H1 (cell line): ENCODE data around the gene UBXN4. TPM values are rescaled to one million over a fixed set of nuclear protein-coding genes. Genes with fewer than 3 reads are reported as not detected.

Source experiments
- CTCF ChIA-PET: fragments of 300-600 bp; sonication (Branson Sonifier 250); formaldehyde crosslinking; loops from one replicate; lab custom pipeline; 2021; ENCODE audit not compliant: partially characterized antibody; lab: Charles Lee
- POLR2A ChIA-PET: fragments of 300-600 bp; sonication (Branson Sonifier 250); formaldehyde crosslinking; loops from one replicate; lab custom pipeline; 2021; ENCODE audit warnings: inconsistent platforms; ENCODE audit not compliant: partially characterized antibody; lab: Charles Lee
- DNase-seq, 2 experiments: peaks; one replicate each; pipeline versions ENCODE4 v3.0.0 to v3.0.0-alpha.2; 2010 to 2022; ENCODE audit warnings: low spot score in 2 of 2, low read depth in 1 of 2, mixed read lengths in 1 of 2
- FAIRE-seq: peaks from 2 replicates; lab custom pipeline; 2011; peaks lifted over from hg19 to GRCh38; lab: Jason Lieb, UNC
- H2AFZ ChIP-seq: 2 replicates; pipeline ENCODE4 v1.8.1; 2012; ENCODE audit warnings: low read length, inconsistent platforms
- H2AK5ac ChIP-seq: 2 replicates; pipeline ENCODE4 v1.6.1; 2013; ENCODE audit warnings: low read depth, low read length
- H2BK120ac ChIP-seq: replicated peaks from 2 replicates; pipeline ENCODE3; 2013; ENCODE audit warnings: low read depth, low read length, inconsistent platforms
- H2BK12ac ChIP-seq: 2 replicates; pipeline ENCODE4 v1.6.1; 2013; ENCODE audit warnings: low read depth, low read length
- H2BK15ac ChIP-seq: 2 replicates; pipeline ENCODE4 v1.6.1; 2013; ENCODE audit warnings: low read length
- H2BK20ac ChIP-seq: 2 replicates; pipeline ENCODE4 v1.6.1; 2013; ENCODE audit warnings: low read length
- H2BK5ac ChIP-seq: 2 replicates; pipeline ENCODE4 v1.6.1; 2013; ENCODE audit warnings: low read depth, low read length
- H3K14ac ChIP-seq: 2 replicates; pipeline ENCODE4 v1.6.1; 2013; ENCODE audit warnings: inconsistent platforms; ENCODE audit not compliant: insufficient read length
- H3K18ac ChIP-seq: 2 replicates; pipeline ENCODE4 v1.6.1; 2013; ENCODE audit warnings: low read length; ENCODE audit errors: extremely low read depth
- H3K23ac ChIP-seq: 2 replicates; pipeline ENCODE4 v1.6.1; 2013; ENCODE audit warnings: inconsistent platforms; ENCODE audit not compliant: insufficient read length
- H3K23me2 ChIP-seq: 2 replicates; pipeline ENCODE4 v1.6.1; 2013; ENCODE audit warnings: low read depth, low read length
- H3K27ac ChIP-seq: 2 replicates; pipeline ENCODE4 v1.6.1; 2011; ENCODE audit warnings: low read depth, low read length, inconsistent platforms
- H3K27me3 ChIP-seq, 4 experiments: replicated peaks in 1 of 4; 1 replicate in 1 of 4; 2 replicates in 3 of 4; pipeline versions ENCODE4 v1.6.1 to v1.8.1; 2011 to 2013; ENCODE audit warnings: low read length in 3 of 4, mild to moderate bottlenecking in 3 of 4, inconsistent platforms in 2 of 4, mixed read lengths in 2 of 4, moderate library complexity in 1 of 4; ENCODE audit not compliant: control insufficient read depth in 3 of 4, insufficient read depth in 3 of 4; ENCODE audit errors: extremely low read depth in 1 of 4
- H3K36me3 ChIP-seq, 4 experiments: 2 replicates each; pipeline versions ENCODE4 v1.6.1 to v1.8.1; 2011 to 2013; ENCODE audit warnings: mild to moderate bottlenecking in 4 of 4, low read length in 3 of 4, moderate library complexity in 2 of 4, control low read depth in 1 of 4, inconsistent platforms in 1 of 4; ENCODE audit not compliant: insufficient read depth in 4 of 4, control insufficient read depth in 2 of 4
- H3K4ac ChIP-seq: replicated peaks from 2 replicates; pipeline ENCODE3; 2013; ENCODE audit warnings: low read length, low read depth, mixed read lengths, inconsistent platforms; ENCODE audit not compliant: insufficient read length
- H3K4me1 ChIP-seq, 4 experiments: replicated peaks in 1 of 4; 1 replicate in 1 of 4; 2 replicates in 3 of 4; pipeline versions ENCODE4 v1.6.1 to v1.8.1; 2011 to 2013; ENCODE audit warnings: low read length in 3 of 4, inconsistent platforms in 2 of 4, mixed read lengths in 1 of 4; ENCODE audit not compliant: insufficient read depth in 4 of 4, control insufficient read depth in 3 of 4
- H3K4me2 ChIP-seq, 2 experiments: 2 replicates each; pipeline versions ENCODE4 v1.6.1 to v1.8.1; 2011 to 2013; ENCODE audit warnings: low read depth in 2 of 2, low read length in 2 of 2, control low read depth in 1 of 2, inconsistent platforms in 1 of 2, mild to moderate bottlenecking in 1 of 2; ENCODE audit not compliant: insufficient read depth in 1 of 2
- H3K4me3 ChIP-seq, 4 experiments: fragments of 200-600, 300-600 bp in 1 of 4; sonication (generic), shearing (Covaris generic), sonication (Bioruptor Twin) in 1 of 4; 2 replicates each; pipeline versions ENCODE4 v1.5.1 to v1.8.1; 2011 to 2016; ENCODE audit warnings: low read length in 4 of 4, low read depth in 3 of 4, control low read depth in 2 of 4, inconsistent platforms in 2 of 4, mild to moderate bottlenecking in 2 of 4, mixed read lengths in 1 of 4, moderate library complexity in 1 of 4; ENCODE audit not compliant: insufficient read depth in 2 of 4; ENCODE audit errors: extremely low read depth in 1 of 4
- H3K56ac ChIP-seq: replicated peaks from 2 replicates; pipeline ENCODE3; 2013; ENCODE audit warnings: low read depth, mild to moderate bottlenecking, mixed read lengths, low read length, inconsistent platforms; ENCODE audit not compliant: insufficient read length
- H3K79me1 ChIP-seq: 2 replicates; pipeline ENCODE4 v1.6.1; 2013; ENCODE audit warnings: low read depth, low read length, control low read depth
- H3K79me2 ChIP-seq, 2 experiments: 2 replicates each; pipeline versions ENCODE4 v1.6.1 to v1.8.1; 2012 to 2013; ENCODE audit warnings: low read length in 2 of 2, mild to moderate bottlenecking in 2 of 2, inconsistent platforms in 1 of 2; ENCODE audit not compliant: insufficient read depth in 2 of 2, control insufficient read depth in 1 of 2
- H3K9ac ChIP-seq, 4 experiments: replicated peaks in 1 of 4; 1 replicate in 1 of 4; 2 replicates in 3 of 4; pipeline versions ENCODE4 v1.6.1 to v1.8.1; 2011 to 2013; ENCODE audit warnings: low read depth in 3 of 4, low read length in 3 of 4, control low read depth in 2 of 4, mild to moderate bottlenecking in 2 of 4, moderate library complexity in 2 of 4, inconsistent platforms in 1 of 4; ENCODE audit errors: extremely low read depth in 1 of 4
- H3K9me3 ChIP-seq, 2 experiments: 2 replicates each; pipeline versions ENCODE4 v1.6.1 to v1.8.1; 2012 to 2013; ENCODE audit warnings: mild to moderate bottlenecking in 2 of 2, moderate library complexity in 2 of 2, control low read depth in 1 of 2, inconsistent platforms in 1 of 2, low read depth in 1 of 2, low read length in 1 of 2, mixed read lengths in 1 of 2; ENCODE audit not compliant: insufficient read depth in 2 of 2
- H4K20me1 ChIP-seq, 2 experiments: replicated peaks in 1 of 2; 2 replicates each; pipeline versions ENCODE3 to v1.8.1; 2011 to 2013; ENCODE audit warnings: inconsistent platforms in 2 of 2, low read length in 2 of 2, mild to moderate bottlenecking in 1 of 2; ENCODE audit not compliant: insufficient read depth in 2 of 2, control insufficient read depth in 1 of 2
- H4K5ac ChIP-seq: 2 replicates; pipeline ENCODE4 v1.6.1; 2013; ENCODE audit warnings: low read length, low read depth, mixed read lengths, inconsistent platforms; ENCODE audit not compliant: insufficient read length
- H4K8ac ChIP-seq: 2 replicates; pipeline ENCODE4 v1.8.0; 2013; ENCODE audit warnings: mild to moderate bottlenecking, moderate library complexity, low read length, inconsistent platforms; ENCODE audit not compliant: insufficient read depth; ENCODE audit errors: extremely low read depth
- H4K91ac ChIP-seq: replicated peaks from 2 replicates; pipeline ENCODE3; 2013; ENCODE audit warnings: low read length, mixed read lengths, inconsistent platforms; ENCODE audit not compliant: insufficient read length
- ASH2L ChIP-seq: fragments of 200-600, 300-600 bp; sonication (generic); IDR thresholded peaks from one replicate; pipeline ENCODE4 v1.7.1; 2017; ENCODE audit warnings: low read length
- CEBPB ChIP-seq: IDR thresholded peaks from 2 replicates; pipeline ENCODE4 v1.6.1; 2012; ENCODE audit warnings: low read depth, low read length
- CREB1 ChIP-seq: IDR thresholded peaks from 2 replicates; pipeline ENCODE4 v1.6.1; 2012; ENCODE audit warnings: inconsistent platforms
- FOSL1 ChIP-seq: IDR thresholded peaks from 2 replicates; pipeline ENCODE4 v1.6.1; 2011; ENCODE audit warnings: mild to moderate bottlenecking, low read depth, low read length, moderate library complexity; ENCODE audit not compliant: insufficient read depth
- HDAC2 ChIP-seq, 2 experiments: fragments of 300-600 bp in 1 of 2; sonication (generic) in 1 of 2; IDR thresholded peaks; 2 replicates each; pipeline ENCODE4 v1.6.1; 2011 to 2012; ENCODE audit warnings: low read depth in 2 of 2, low read length in 2 of 2, mild to moderate bottlenecking in 2 of 2, moderate library complexity in 2 of 2, borderline replicate concordance in 1 of 2, inconsistent platforms in 1 of 2
- HDAC6 ChIP-seq: IDR thresholded peaks from one replicate; pipeline ENCODE4 v1.7.1; 2012; ENCODE audit warnings: low read depth, mild to moderate bottlenecking, inconsistent platforms, low read length, moderate library complexity
- PHF8 ChIP-seq: fragments of 200-600 bp; sonication (generic); conservative IDR thresholded peaks from 2 replicates; pipeline ENCODE4 v1.7.1; 2012; ENCODE audit warnings: low read depth, mild to moderate bottlenecking, inconsistent platforms, low read length, moderate library complexity
- RBBP5 ChIP-seq: IDR thresholded peaks from 2 replicates; pipeline ENCODE4 v1.7.1; 2012; ENCODE audit warnings: low read depth, mild to moderate bottlenecking, inconsistent platforms, low read length, moderate library complexity, borderline replicate concordance
- RFX5 ChIP-seq: IDR thresholded peaks from 2 replicates; pipeline ENCODE4 v1.6.1; 2011; ENCODE audit warnings: low read depth, low read length, improper control_type of control experiment, borderline replicate concordance
- SAP30 ChIP-seq: fragments of 300-600 bp; sonication (generic); IDR thresholded peaks from 2 replicates; pipeline ENCODE4 v1.7.1; 2012; ENCODE audit warnings: low read length, moderate library complexity, mild to moderate bottlenecking, inconsistent platforms; ENCODE audit not compliant: insufficient read depth, insufficient replicate concordance
- SP4 ChIP-seq: IDR thresholded peaks from 2 replicates; pipeline ENCODE4 v1.6.1; 2012; ENCODE audit warnings: low read length, inconsistent platforms
- SRF ChIP-seq: IDR thresholded peaks from 2 replicates; pipeline ENCODE4 v1.6.1; 2011; ENCODE audit warnings: mild to moderate bottlenecking, low read depth, low read length, moderate library complexity
- SUZ12 ChIP-seq: fragments of 200-600 bp; sonication (generic); IDR thresholded peaks from 2 replicates; pipeline ENCODE4 v1.6.1; 2012; ENCODE audit warnings: mild to moderate bottlenecking, inconsistent platforms, low read length, moderate library complexity, mixed read lengths
- TAF1 ChIP-seq: IDR thresholded peaks from 2 replicates; pipeline ENCODE4 v1.6.1; 2011; ENCODE audit warnings: mild to moderate bottlenecking, low read depth, low read length
- YY1 ChIP-seq: IDR thresholded peaks from 2 replicates; pipeline ENCODE4 v1.6.1; 2011; ENCODE audit warnings: low read depth, mild to moderate bottlenecking, low read length
- WGBS, 2 experiments: shearing (Covaris generic) in 1 of 2; methylation state at CpG; one replicate each; pipeline versions ENCODE4 v1.1.6 to v1.1.7; 2013 to 2015; ENCODE audit warnings: low lambda C conversion rate in 2 of 2, mixed read lengths in 2 of 2, inconsistent platforms in 1 of 2, low coverage in 1 of 2, missing lambda C conversion rate in 1 of 2; ENCODE audit not compliant: insufficient replicate concordance in 2 of 2, insufficient coverage in 1 of 2, insufficient read length in 1 of 2; ENCODE audit errors: extremely low coverage in 1 of 2, missing lambda C conversion rate in 1 of 2; 5-methylcytosine and 5-hydroxymethylcytosine counted together
- polyA plus RNA-seq, 7 experiments: library from polyadenylated mRNA; depleted of rRNA in 3 of 7; stranded (reverse) in 5 of 7; unstranded in 2 of 7; fragments of >200 nt in 5 of 7; fragments of 200-250 nt in 2 of 7; gene quantifications; 1 replicate in 5 of 7; 2 replicates in 1 of 7; 4 replicates in 1 of 7; pipeline versions ENCODE4 v1.2.1 to v1.2.3, GENCODE V29; 2011 to 2013; ENCODE audit warnings: missing spikeins in 2 of 7, mixed read lengths in 2 of 7
- total RNA-seq: library from RNA; stranded (reverse); fragmentation: NEBNext Ultra II Directional; extraction: Animal tissue kit (Norgen Biotek cat#: 25700); gene quantifications from 2 replicates; pipeline ENCODE4 v1.2.1, GENCODE V29; 2021

The UBXN4 gene
- total and polyA plus RNA-seq, 2 of the 8 experiments (the other 6 are each of a cell fraction or from before 2014, with no cell fraction given), result 20.1 to 64.2 TPM

GRCh38 chr2:135798275-135798705 is 56.6 kb downstream of the UBXN4 start:
- H3K4me1 ChIP-seq, result no peaks in the 10 kb centered on the region; a peak in 1 of 7 replicates

More at GRCh38 chr2:135798275-135798705, 56.6 kb downstream of the UBXN4 start:
- H3K36me3 ChIP-seq, result no peaks in the 10 kb centered on the region
- H2AFZ ChIP-seq, result peak overlapping the region; percentile 18
- ChIA-PET POLR2A (interaction anchor here (1.7 kb wide), 1 partner anchor 77 kb away, joined by 6 read pairs; no protein-coding TSS in a partner anchor), CTCF (interaction anchor here (0.6 to 5.8 kb wide), 41 partner anchors 9 to 812 kb away, joined by 3 to 87 read pairs (median 4); partner anchors contain the start of genes LCT, MCM6 and UBXN4)
- DNase-seq (no peak), FAIRE-seq (no peak)
- H3K56ac ChIP-seq, result no peak overlapping the region
- H3K4me2 ChIP-seq, result no peak overlapping the region
- no peak overlapping the region for H3K4me3 ChIP-seq
- peaks cover 15 to 29% of the 10 kb centered on the region in 2 experiments for H3K9me3 ChIP-seq
- no peak overlapping the region for H2AK5ac ChIP-seq
- peak overlapping the region; percentile 42; the same call in 1 of the 2 replicates for H3K27ac ChIP-seq
- no peaks in the 10 kb centered on the region for H4K20me1 ChIP-seq
- H3K4ac ChIP-seq, result no peak overlapping the region
- no peaks in the 10 kb centered on the region for H3K23me2 ChIP-seq
- H3K27me3 ChIP-seq, result no peaks in the 10 kb centered on the region
- H4K5ac ChIP-seq, result no peak overlapping the region
- H3K23ac ChIP-seq, result no peak overlapping the region
- no peak overlapping the region for H2BK15ac ChIP-seq
- no peak overlapping the region for H4K8ac ChIP-seq
- H2BK120ac ChIP-seq, result no peak overlapping the region
- peak overlapping the region; percentile 44; the same call in 1 of the 2 replicates for H2BK12ac ChIP-seq
- H3K9ac ChIP-seq, result no peak overlapping the region
- H3K14ac ChIP-seq, result no peak overlapping the region
- H3K79me2 ChIP-seq, result no peaks in the 10 kb centered on the region
- WGBS, 2 experiments, result 98% methylated on average over 3 of the region's 5 CpGs; no CpG with 5 or more reads in 1 of the 2 experiments
- no peak overlapping the region for H3K18ac ChIP-seq
- no peak for TF ChIP-seq HDAC6
- no peak for TF ChIP-seq FOSL1
- TF ChIP-seq RFX5, result no peak
- no peak for TF ChIP-seq SAP30
- no peak for TF ChIP-seq HDAC2 (IDR thresholded peaks at IDR 0.05; ENCODE audit: borderline replicate concordance in 1 of 2, low read depth in 2 of 2, low read length in 2 of 2)
- no peak for TF ChIP-seq YY1
- no peak for TF ChIP-seq ASH2L
- no peak for TF ChIP-seq PHF8
- no peak for TF ChIP-seq RBBP5
- TF ChIP-seq SP4, result no peak
- no peak for TF ChIP-seq SRF
- no peak for TF ChIP-seq SUZ12
- TF ChIP-seq CREB1, result no peak
- no peak for TF ChIP-seq CEBPB
- TF ChIP-seq TAF1, result no peak
- H3K79me1 ChIP-seq, result no peaks in the 10 kb centered on the region; the same call in 1 of the 2 replicates
- H4K91ac ChIP-seq, result no peak overlapping the region
- H2BK20ac ChIP-seq, result no peak overlapping the region
- peak overlapping the region; percentile 63; the same call in 1 of the 2 replicates for H2BK5ac ChIP-seq
